Peyer's patch (tissue), 4 donors: Measurements from ENCODE around the gene DNM3.

ENCODE experiments used
- CTCF ChIP-seq, 6 experiments: fragments of 450-650 bp in 4 of 6; fragments of 200-600 bp in 2 of 6; sonication (generic) in 1 of 6; IDR thresholded peaks; one replicate each; pipeline ENCODE4 v1.5.1; 2017 to 2019; ENCODE audit warnings: antibody characterized with exemption in 6 of 6, mild to moderate bottlenecking in 3 of 6, moderate library complexity in 1 of 6
- POLR2A ChIP-seq, 2 donors: fragments of 450-650 bp; IDR thresholded peaks; one replicate each; pipeline ENCODE4 v1.5.1; 2017; ENCODE audit warnings: antibody characterized with exemption in 2 of 2, mild to moderate bottlenecking in 2 of 2, moderate library complexity in 2 of 2

GRCh38 chr1:172095846-172096245 is 254.5 kb downstream of the DNM3 start:
- TF ChIP-seq CTCF (IDR thresholded peaks at IDR 0.05) (no peak), POLR2A (IDR thresholded peaks at IDR 0.05) (no peak)
